Gastrocnemius medialis (tissue), 4 donors: Measurements from ENCODE around the gene LMAN2L. TPM values are rescaled to one million over a fixed set of nuclear protein-coding genes. Genes with fewer than 3 reads are reported as not detected.

Source experiments
- ATAC-seq, 2 donors: fragments of 150-250 bp; one replicate each; pipeline ENCODE4 v1.9.1; 2016
- DNase-seq, 2 donors: peaks; one replicate each; pipeline ENCODE4 v3.0.0-alpha.2; 2019
- H3K27ac ChIP-seq, 4 donors: fragments of 200-600 bp; sonication (generic); 1 replicate in 1 of 4; 2 replicates in 3 of 4; pipeline ENCODE4 v1.5.1; 2016 to 2018; ENCODE audit warnings: mild to moderate bottlenecking in 2 of 4, moderate library complexity in 1 of 4
- H3K27me3 ChIP-seq, 3 donors: fragments of 200-600 bp; sonication (generic) in 2 of 3; 1 replicate in 1 of 3; 2 replicates in 2 of 3; pipeline versions ENCODE4 v1.5.1 to v1.6.0; 2016 to 2019; ENCODE audit warnings: mild to moderate bottlenecking in 1 of 3, moderate library complexity in 1 of 3
- H3K36me3 ChIP-seq, 2 donors: fragments of 200-600 bp; sonication (generic) in 1 of 2; one replicate each; pipeline ENCODE4 v1.5.1; 2017 to 2018
- H3K4me1 ChIP-seq, 2 donors: fragments of 200-600 bp; sonication (generic) in 1 of 2; one replicate each; pipeline ENCODE4 v1.5.1; 2016 to 2017; ENCODE audit warnings: mild to moderate bottlenecking in 2 of 2
- H3K4me3 ChIP-seq, 4 donors: fragments of 200-600 bp; sonication (generic) in 3 of 4; 1 replicate in 1 of 4; 2 replicates in 3 of 4; pipeline ENCODE4 v1.5.1; 2016 to 2019; ENCODE audit warnings: mild to moderate bottlenecking in 2 of 4
- H3K9me3 ChIP-seq, 3 donors: fragments of 200-600 bp; sonication (generic) in 2 of 3; 1 replicate in 1 of 3; 2 replicates in 2 of 3; pipeline ENCODE4 v1.5.1; 2016 to 2019
- POLR2A ChIP-seq, 2 donors: fragments of 450-650 bp; IDR thresholded peaks; one replicate each; pipeline ENCODE4 v1.6.1; 2017; ENCODE audit warnings: antibody characterized with exemption in 2 of 2, mild to moderate bottlenecking in 2 of 2, moderate library complexity in 2 of 2
- in situ Hi-C, 4 donors: fragments of 200-750 bp; cut with MboI; loops; one replicate each; pipeline versions ENCODE4 v1.15.0 to v1.8.0; 2017; ENCODE audit warnings: low sequenced_read_pairs in 4 of 4
- intact Hi-C: fragments of 100-400 bp; cut with DNase I; formaldehyde crosslinking; loops from one replicate; pipeline ENCODE4 v1.15.1; 2023; ENCODE audit warnings: low total_unique reads
- total RNA-seq, 4 donors: library from RNA; depleted of rRNA; stranded (reverse); fragments of >200 nt; gene quantifications; one replicate each; pipeline versions ENCODE4 v1.1.0 to v1.2.3, GENCODE V29; 2016
- TF ChIP-seq, protein P1 (sequence below), 5 experiments: fragments of 450-650 bp in 3 of 5; fragments of 200-600 bp in 2 of 5; sonication (generic) in 2 of 5; IDR thresholded peaks in 4 of 5; conservative IDR thresholded peaks in 1 of 5; 1 replicate in 4 of 5; 2 replicates in 1 of 5; pipeline ENCODE4 v1.5.1; 2016 to 2019; ENCODE audit warnings: antibody characterized with exemption in 5 of 5, mild to moderate bottlenecking in 3 of 5, moderate library complexity in 3 of 5

Gene LMAN2L
- total RNA-seq, 4 donors from 2014 or later: 8.8 to 17.3 (median 16.4) TPM

DNA sequence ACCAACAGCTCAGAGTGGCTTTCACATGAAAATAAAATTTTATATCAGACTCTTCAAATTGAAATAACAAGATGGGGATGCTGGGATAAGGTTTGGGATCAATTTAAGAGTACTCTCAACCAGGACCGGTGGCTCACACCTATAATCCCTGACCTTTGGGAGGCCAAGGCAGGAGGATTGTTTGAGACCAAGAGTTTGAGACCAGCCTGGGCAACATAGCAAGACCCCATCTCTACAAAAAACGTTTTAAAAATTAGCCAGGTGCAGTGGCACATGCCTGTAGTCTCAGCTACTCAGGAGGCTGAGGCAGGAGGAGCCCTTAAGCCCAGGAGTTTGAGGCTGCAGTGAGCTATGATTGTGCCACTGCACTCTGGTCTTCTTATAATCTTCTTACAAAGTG lies 2.6 kb downstream of the LMAN2L start:
- intact Hi-C loops: no loop called here
- peaks cover 0 to 37% of the 10 kb centered on the region in 2 donors for H3K36me3 ChIP-seq

DNA sequence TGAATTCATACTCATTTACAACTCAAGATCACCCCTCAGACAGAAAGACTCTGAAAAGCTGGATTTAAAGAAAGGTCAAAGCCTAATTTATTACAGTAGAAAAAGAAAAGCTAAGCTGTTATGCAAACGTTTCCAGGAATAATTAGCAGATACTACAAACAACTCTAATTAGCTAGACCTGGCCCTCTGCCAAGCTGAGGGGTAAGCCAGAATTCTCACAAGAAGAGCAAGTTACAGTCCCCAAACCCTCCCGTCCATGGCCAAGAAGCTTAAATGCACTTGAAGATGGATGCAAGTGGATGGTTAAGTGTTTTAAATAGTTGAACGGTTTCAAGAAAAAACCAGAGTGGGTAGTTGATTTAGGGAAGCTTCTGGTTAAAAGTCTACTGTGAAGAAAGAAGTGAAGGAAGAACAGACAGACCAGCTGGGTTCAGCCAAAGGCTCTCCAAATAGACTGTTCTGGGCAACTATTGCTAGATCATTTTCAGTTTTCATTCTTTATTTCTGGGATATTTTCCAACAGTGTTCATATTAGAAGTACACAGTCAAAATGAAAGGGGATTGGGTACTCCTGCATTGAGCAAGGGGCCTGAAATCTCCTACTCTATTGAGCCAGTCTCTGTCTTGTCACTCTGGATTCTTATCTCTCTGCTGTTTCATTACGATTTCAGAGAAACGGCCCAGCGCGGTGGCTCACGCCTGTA lies 4.8 kb downstream of the LMAN2L start:
- ATAC-seq (no peak), DNase-seq (no peak)
- H3K9me3 ChIP-seq: no peaks in the 10 kb centered on the region
- H3K27ac ChIP-seq: no peak overlapping the region
- no peak overlapping the region for H3K4me3 ChIP-seq
- TF ChIP-seq, protein P1, sequence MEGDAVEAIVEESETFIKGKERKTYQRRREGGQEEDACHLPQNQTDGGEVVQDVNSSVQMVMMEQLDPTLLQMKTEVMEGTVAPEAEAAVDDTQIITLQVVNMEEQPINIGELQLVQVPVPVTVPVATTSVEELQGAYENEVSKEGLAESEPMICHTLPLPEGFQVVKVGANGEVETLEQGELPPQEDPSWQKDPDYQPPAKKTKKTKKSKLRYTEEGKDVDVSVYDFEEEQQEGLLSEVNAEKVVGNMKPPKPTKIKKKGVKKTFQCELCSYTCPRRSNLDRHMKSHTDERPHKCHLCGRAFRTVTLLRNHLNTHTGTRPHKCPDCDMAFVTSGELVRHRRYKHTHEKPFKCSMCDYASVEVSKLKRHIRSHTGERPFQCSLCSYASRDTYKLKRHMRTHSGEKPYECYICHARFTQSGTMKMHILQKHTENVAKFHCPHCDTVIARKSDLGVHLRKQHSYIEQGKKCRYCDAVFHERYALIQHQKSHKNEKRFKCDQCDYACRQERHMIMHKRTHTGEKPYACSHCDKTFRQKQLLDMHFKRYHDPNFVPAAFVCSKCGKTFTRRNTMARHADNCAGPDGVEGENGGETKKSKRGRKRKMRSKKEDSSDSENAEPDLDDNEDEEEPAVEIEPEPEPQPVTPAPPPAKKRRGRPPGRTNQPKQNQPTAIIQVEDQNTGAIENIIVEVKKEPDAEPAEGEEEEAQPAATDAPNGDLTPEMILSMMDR (IDR thresholded peaks at IDR 0.05 in 4 of 5, conservative IDR thresholded peaks at IDR 0.05 in 1 of 5): no peak
- no peak for TF ChIP-seq POLR2A (IDR thresholded peaks at IDR 0.05)
- intact Hi-C loops (no loop called here), in situ Hi-C loops (no loop called here)
- H3K4me1 ChIP-seq: peaks cover 15 to 17% of the 10 kb centered on the region in 2 donors
- H3K36me3 ChIP-seq: peaks cover 0 to 60% of the 10 kb centered on the region in 2 donors
- H3K27me3 ChIP-seq: no peaks in the 10 kb centered on the region

More for the DNA sequence above, 2.6 kb downstream of the LMAN2L start:
- no peaks in the 10 kb centered on the region for H3K27me3 ChIP-seq
- no peak overlapping the region for H3K27ac ChIP-seq
- TF ChIP-seq, protein P1 (IDR thresholded peaks at IDR 0.05 in 4 of 5, conservative IDR thresholded peaks at IDR 0.05 in 1 of 5): no peak
- TF ChIP-seq POLR2A (IDR thresholded peaks at IDR 0.05): no peak
- DNase-seq: no peak
- no peak overlapping the region for H3K4me3 ChIP-seq
- peaks cover 15 to 18% of the 10 kb centered on the region in 2 donors for H3K4me1 ChIP-seq
- ATAC-seq: no peak
- no peaks in the 10 kb centered on the region for H3K9me3 ChIP-seq
- in situ Hi-C loops: no loop called here

DNA sequence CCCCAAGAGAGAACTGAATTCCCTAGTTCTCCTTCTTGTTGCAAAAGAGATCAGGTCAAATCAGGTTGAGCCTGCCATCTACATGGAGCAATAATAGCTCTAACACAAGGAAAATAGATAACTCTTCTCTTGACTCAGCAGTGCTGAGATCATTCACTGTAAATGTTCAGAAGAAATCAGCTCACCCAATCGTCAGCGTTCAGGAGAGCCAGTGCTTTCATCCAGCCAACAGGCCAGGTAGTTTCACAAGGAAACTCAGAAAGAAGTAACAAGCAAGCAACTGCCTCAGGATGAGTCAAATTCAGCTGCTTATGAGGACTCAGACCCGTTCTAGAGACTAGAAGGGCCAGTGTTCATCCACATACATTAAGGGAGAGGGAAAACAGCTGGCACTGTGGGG lies 5.9 kb downstream of the LMAN2L start:
- Histone ChIP-seq H3K27me3 (no peaks in the 10 kb centered on the region), H3K9me3 (no peaks in the 10 kb centered on the region), H3K4me1 (peaks cover 11 to 14% of the 10 kb centered on the region in 2 donors), H3K4me3 (no peak overlapping the region), H3K27ac (no peak overlapping the region), H3K36me3 (peaks cover 0 to 71% of the 10 kb centered on the region in 2 donors)
- intact Hi-C loops: no loop called here
- ATAC-seq (no peak), DNase-seq (no peak)
- TF ChIP-seq, protein P1 (IDR thresholded peaks at IDR 0.05 in 4 of 5, conservative IDR thresholded peaks at IDR 0.05 in 1 of 5): no peak
- TF ChIP-seq POLR2A (IDR thresholded peaks at IDR 0.05): no peak
- in situ Hi-C loops: no loop called here

DNA sequence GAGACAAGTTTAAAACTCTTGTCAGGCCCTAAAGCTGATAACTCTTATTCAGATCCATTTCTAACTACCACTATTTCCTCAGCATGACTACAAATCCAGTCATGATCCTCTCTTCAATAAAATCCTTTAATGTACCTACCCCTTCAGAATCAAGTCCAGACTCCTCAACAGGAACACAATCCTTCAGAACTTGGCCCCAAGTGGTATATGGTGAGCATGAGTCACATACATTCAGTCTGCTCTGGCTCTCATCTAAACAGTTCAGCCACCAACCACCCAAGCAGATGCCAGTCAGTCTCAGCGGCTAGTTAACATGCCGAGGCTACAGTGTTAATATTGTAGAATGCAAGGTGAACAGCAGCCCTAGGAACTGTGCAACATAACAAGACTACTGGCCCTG lies 9.7 kb downstream of the LMAN2L start:
- intact Hi-C loops: no loop called here
- DNase-seq (no peak), ATAC-seq (no peak)
- H3K36me3 ChIP-seq: peaks cover 0 to 84% of the 10 kb centered on the region in 2 donors
- H3K9me3 ChIP-seq: no peaks in the 10 kb centered on the region
- no peak overlapping the region for H3K4me3 ChIP-seq
- no peak for TF ChIP-seq POLR2A (IDR thresholded peaks at IDR 0.05)
- TF ChIP-seq, protein P1 (IDR thresholded peaks at IDR 0.05 in 4 of 5, conservative IDR thresholded peaks at IDR 0.05 in 1 of 5): no peak
- in situ Hi-C loops: no loop called here
- peaks cover 0 to 7% of the 10 kb centered on the region in 2 donors for H3K4me1 ChIP-seq
- peak overlapping the region in 1 of 4 donors; percentile 7 for H3K27ac ChIP-seq
- H3K27me3 ChIP-seq: no peaks in the 10 kb centered on the region
